OCI-LY7 (cell line): Measurements from ENCODE around the gene COX8A. TPM values are rescaled to one million over a fixed set of nuclear protein-coding genes. Genes with fewer than 3 reads are reported as not detected.

ENCODE experiments used
- BruUV-seq: library from RNA; stranded (reverse); fragments of 400-500 nt; replicated peaks from 2 replicates; lab custom pipeline; 2021; lab: Mats Ljungman, UMichigan
- CTCF ChIA-PET: fragments of 300-600 bp; sonication (Branson Sonifier 250); formaldehyde crosslinking; loops from one replicate; lab custom pipeline; 2022; ENCODE audit warnings: antibody characterized with exemption; ENCODE audit not compliant: unreplicated experiment; lab: Charles Lee
- POLR2A ChIA-PET: fragments of 300-600 bp; sonication (Branson Sonifier 250); formaldehyde crosslinking; loops from one replicate; lab custom pipeline; 2022; ENCODE audit warnings: antibody characterized with exemption; lab: Charles Lee
- DNase-seq: peaks from one replicate; pipeline ENCODE4 v3.0.0-alpha.2; 2015; ENCODE audit warnings: low spot score
- H2AFZ ChIP-seq: fragments of 200-600 bp; sonication (generic), shearing (Covaris generic); 2 replicates; pipeline ENCODE4 v1.6.1; 2014; ENCODE audit warnings: mild to moderate bottlenecking, antibody characterized with exemption, low read length, moderate library complexity
- H3K27ac ChIP-seq: fragments of 200-600 bp; sonication (generic); 2 replicates; pipeline ENCODE4 v1.5.1; 2014; ENCODE audit warnings: mixed run types, low read depth, mild to moderate bottlenecking, moderate library complexity, low read length, inconsistent platforms; ENCODE audit not compliant: poor library complexity, severe bottlenecking
- H3K36me3 ChIP-seq: fragments of 200-600 bp; sonication (generic); 2 replicates; pipeline ENCODE4 v1.6.1; 2014; ENCODE audit warnings: mild to moderate bottlenecking, antibody characterized with exemption, low read length, moderate library complexity, mixed read lengths; ENCODE audit not compliant: insufficient read depth
- H3K4me1 ChIP-seq: fragments of 200-600 bp; sonication (generic); 2 replicates; pipeline ENCODE4 v1.5.1; 2014; ENCODE audit warnings: mild to moderate bottlenecking, low read length; ENCODE audit not compliant: insufficient read depth, poor library complexity, severe bottlenecking
- H3K4me2 ChIP-seq: fragments of 200-600 bp; sonication (generic); 2 replicates; pipeline ENCODE4 v1.6.1; 2014; ENCODE audit warnings: mild to moderate bottlenecking, low read length
- H3K4me3 ChIP-seq: fragments of 200-600 bp; sonication (generic); 2 replicates; pipeline ENCODE4 v1.5.1; 2014; ENCODE audit warnings: mild to moderate bottlenecking, low read depth, low read length; ENCODE audit not compliant: poor library complexity, severe bottlenecking
- H3K79me2 ChIP-seq: fragments of 200-600 bp; sonication (generic); 2 replicates; pipeline ENCODE4 v1.6.1; 2016; ENCODE audit warnings: low read depth, mild to moderate bottlenecking, low read length, moderate library complexity, mixed read lengths; ENCODE audit not compliant: insufficient read depth
- H3K9me2 ChIP-seq: fragments of 200-600 bp; sonication (generic); 2 replicates; pipeline ENCODE4 v1.6.1; 2016; ENCODE audit warnings: mild to moderate bottlenecking, low read length, mixed read lengths; ENCODE audit not compliant: insufficient read depth
- H3K9me3 ChIP-seq: fragments of 200-600 bp; sonication (generic); 2 replicates; pipeline ENCODE4 v1.6.1; 2014; ENCODE audit warnings: mild to moderate bottlenecking, mixed run types, low read length, mixed read lengths
- H4K20me1 ChIP-seq: fragments of 200-600 bp; sonication (generic); 2 replicates; pipeline ENCODE4 v1.6.1; 2014; ENCODE audit warnings: mild to moderate bottlenecking, antibody characterized with exemption, low read length, moderate library complexity, mixed read lengths; ENCODE audit not compliant: insufficient read depth
- EZH2phosphoT487 ChIP-seq: fragments of 200-600 bp; sonication (generic); IDR thresholded peaks from 2 replicates; pipeline ENCODE4 v1.6.1; 2018; ENCODE audit warnings: low read depth, borderline replicate concordance, mild to moderate bottlenecking, mixed run types, antibody characterized with exemption, low read length, moderate library complexity, mixed read lengths
- intact Hi-C: fragments of 100-400 bp; cut with micrococcal nuclease; formaldehyde crosslinking; loops from one replicate; pipeline ENCODE4 v1.10.0; 2022; ENCODE audit not compliant: unreplicated experiment
- total RNA-seq, 2 experiments: library from RNA; depleted of rRNA in 1 of 2; stranded (reverse); fragments of >200 nt in 1 of 2; shearing (Covaris generic) in 1 of 2; gene quantifications; 2 replicates each; pipeline ENCODE4 v1.2.3, GENCODE V29; 2014 to 2022
- TF ChIP-seq, protein P1 (sequence below): fragments of 200-600 bp; sonication (generic); conservative IDR thresholded peaks from 2 replicates; pipeline ENCODE4 v1.5.1; 2014; ENCODE audit warnings: mild to moderate bottlenecking, antibody characterized with exemption, low read length, moderate library complexity, mixed read lengths

COX8A gene
- total RNA-seq, 2 experiments from 2014 or later = 373 to 811 TPM

DNA sequence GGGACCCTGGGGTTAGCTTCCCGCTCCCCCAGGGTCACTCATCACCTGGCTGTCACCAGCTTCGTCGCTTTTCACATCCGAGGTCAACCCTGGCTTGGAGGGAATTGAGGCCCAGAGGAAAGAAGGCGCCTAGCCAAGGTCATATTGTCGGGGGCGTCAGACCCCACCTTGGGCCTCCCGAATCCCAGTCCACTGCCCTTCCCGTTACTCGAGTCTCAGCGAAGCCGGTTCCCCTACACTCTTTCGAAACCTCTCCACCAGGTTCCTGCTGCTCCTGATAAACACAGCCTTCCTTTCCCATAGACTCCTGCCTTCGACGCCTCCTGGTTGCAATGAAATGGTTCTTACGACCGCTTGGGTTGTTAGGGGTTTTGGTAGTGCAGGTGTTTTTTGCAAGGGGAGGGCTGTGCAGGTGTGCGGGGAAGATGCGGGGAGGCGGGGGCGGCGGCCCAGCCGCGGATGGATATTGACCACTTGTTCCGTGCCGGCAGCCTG lies 35.0 kb upstream of the COX8A start:
- peak overlapping the region; percentile 99 for H3K4me2 ChIP-seq
- intact Hi-C loops = loop anchor here (2.0 to 5.0 kb wide), 4 partner anchors 23 to 267 kb away; partner anchors contain the start of genes ATL3, MARK2, RCOR2 and ZFTA
- peak; percentile 26 for DNase-seq
- POLR2A ChIA-PET = interaction anchor here (0.6 kb wide), 1 partner anchor 135 kb away, joined by 4 read pairs; no protein-coding TSS in a partner anchor
- no peaks in the 10 kb centered on the region for H3K9me3 ChIP-seq
- H3K27ac ChIP-seq = peak overlapping the region; percentile 67
- peaks cover 19% of the 10 kb centered on the region for H3K79me2 ChIP-seq
- H2AFZ ChIP-seq = peak overlapping the region; percentile 71
- no peaks in the 10 kb centered on the region for H3K9me2 ChIP-seq
- 0 out of 2 replicates have a peak, but pooled peaks cover 5% of the 10 kb centered on the region for H4K20me1 ChIP-seq
- peaks cover 24% of the 10 kb centered on the region for H3K4me1 ChIP-seq
- CTCF ChIA-PET = interaction anchor here (0.6 kb wide), 2 partner anchors 64 to 84 kb away, joined by 3 to 5 read pairs; no protein-coding TSS in a partner anchor
- peak overlapping the region; percentile 98 for H3K4me3 ChIP-seq
- no peak for TF ChIP-seq EZH2phosphoT487
- peaks cover 17% of the 10 kb centered on the region for H3K36me3 ChIP-seq
- no TSS peak for BruUV-seq

DNA sequence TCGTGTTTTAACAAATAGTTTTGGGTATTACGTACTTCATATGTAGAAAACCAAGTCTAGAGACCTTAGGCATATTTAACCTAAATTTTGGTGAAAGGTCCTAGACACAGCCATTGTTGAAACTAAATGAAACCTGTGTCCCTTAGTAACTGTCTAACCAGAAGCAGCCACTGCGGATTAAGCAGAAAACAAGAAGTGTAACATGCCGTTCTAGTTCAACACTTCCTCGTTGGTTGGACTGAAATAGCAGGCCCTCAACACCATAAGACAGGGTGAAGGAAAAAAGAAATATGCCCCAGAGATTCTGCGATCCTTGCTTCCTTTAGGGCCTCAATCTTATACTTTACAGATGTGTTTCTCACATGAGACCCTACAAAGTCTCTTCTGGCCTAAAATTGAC lies 33.6 kb upstream of the COX8A start:
- H3K27ac ChIP-seq = peak overlapping the region; percentile 42
- no peak overlapping the region for H2AFZ ChIP-seq
- peaks cover 24% of the 10 kb centered on the region for H3K4me1 ChIP-seq
- H4K20me1 ChIP-seq = 0 out of 2 replicates have a peak, but pooled peaks cover 5% of the 10 kb centered on the region
- H3K36me3 ChIP-seq = peaks cover 17% of the 10 kb centered on the region
- TF ChIP-seq EZH2phosphoT487 = no peak
- TF ChIP-seq, protein P1, sequence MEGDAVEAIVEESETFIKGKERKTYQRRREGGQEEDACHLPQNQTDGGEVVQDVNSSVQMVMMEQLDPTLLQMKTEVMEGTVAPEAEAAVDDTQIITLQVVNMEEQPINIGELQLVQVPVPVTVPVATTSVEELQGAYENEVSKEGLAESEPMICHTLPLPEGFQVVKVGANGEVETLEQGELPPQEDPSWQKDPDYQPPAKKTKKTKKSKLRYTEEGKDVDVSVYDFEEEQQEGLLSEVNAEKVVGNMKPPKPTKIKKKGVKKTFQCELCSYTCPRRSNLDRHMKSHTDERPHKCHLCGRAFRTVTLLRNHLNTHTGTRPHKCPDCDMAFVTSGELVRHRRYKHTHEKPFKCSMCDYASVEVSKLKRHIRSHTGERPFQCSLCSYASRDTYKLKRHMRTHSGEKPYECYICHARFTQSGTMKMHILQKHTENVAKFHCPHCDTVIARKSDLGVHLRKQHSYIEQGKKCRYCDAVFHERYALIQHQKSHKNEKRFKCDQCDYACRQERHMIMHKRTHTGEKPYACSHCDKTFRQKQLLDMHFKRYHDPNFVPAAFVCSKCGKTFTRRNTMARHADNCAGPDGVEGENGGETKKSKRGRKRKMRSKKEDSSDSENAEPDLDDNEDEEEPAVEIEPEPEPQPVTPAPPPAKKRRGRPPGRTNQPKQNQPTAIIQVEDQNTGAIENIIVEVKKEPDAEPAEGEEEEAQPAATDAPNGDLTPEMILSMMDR = no peak
- peak overlapping the region; percentile 98 for H3K4me3 ChIP-seq
- intact Hi-C loops = no loop called here
- H3K9me2 ChIP-seq = no peaks in the 10 kb centered on the region
- ChIA-PET POLR2A (no interaction called here), CTCF (no interaction called here)
- TSS peak; percentile 63 for BruUV-seq
- peak; percentile 43 for DNase-seq
- H3K79me2 ChIP-seq = peaks cover 19% of the 10 kb centered on the region
- peak overlapping the region; percentile 99 for H3K4me2 ChIP-seq
- H3K9me3 ChIP-seq = no peaks in the 10 kb centered on the region

DNA sequence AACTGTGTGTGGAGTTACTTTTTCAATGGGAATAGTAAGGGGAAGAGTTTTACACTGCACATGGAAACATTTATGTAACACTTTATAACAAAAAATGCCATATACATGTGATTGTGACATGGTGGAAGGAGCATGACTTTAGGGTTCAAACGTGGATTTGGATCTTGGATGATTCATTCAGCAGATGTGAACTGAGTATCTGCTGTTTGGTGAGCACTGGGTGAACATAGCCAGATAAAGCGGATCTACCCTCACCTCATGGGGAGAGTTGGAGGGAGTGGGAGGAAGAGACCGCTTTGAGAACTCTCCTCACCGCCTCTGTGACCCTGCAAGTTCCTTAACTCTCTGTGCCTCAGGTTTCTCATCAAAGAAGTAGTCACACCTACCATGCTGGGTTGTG lies 32.5 kb upstream of the COX8A start:
- Histone ChIP-seq H3K4me1 (peaks cover 24% of the 10 kb centered on the region), H3K4me3 (no peak overlapping the region), H3K9me3 (no peaks in the 10 kb centered on the region), H3K79me2 (peaks cover 19% of the 10 kb centered on the region), H4K20me1 (0 out of 2 replicates have a peak, but pooled peaks cover 5% of the 10 kb centered on the region), H3K36me3 (peaks cover 27% of the 10 kb centered on the region), H3K4me2 (no peak overlapping the region), H3K27ac (no peak overlapping the region), H2AFZ (no peak overlapping the region), H3K9me2 (no peaks in the 10 kb centered on the region)
- POLR2A ChIA-PET = no interaction called here
- intact Hi-C loops = no loop called here
- no peak for TF ChIP-seq EZH2phosphoT487
- TF ChIP-seq, protein P1 = no peak
- CTCF ChIA-PET = interaction anchor here (0.6 kb wide), 1 partner anchor 91 kb away, joined by 6 read pairs; no protein-coding TSS in a partner anchor
- BruUV-seq = no TSS peak
- DNase-seq = no peak
